ACC112 (cell line): ENCODE measurements around the gene MYH11.

Experiments used
- H2AFZ ChIP-seq: fragments of 200-600 bp; sonication (generic); one replicate; pipeline ENCODE4 v1.6.0; 2017; ENCODE audit warnings: antibody characterized with exemption, low read length; ENCODE audit not compliant: unreplicated experiment
- H3K27ac ChIP-seq: fragments of 200-600 bp; sonication (generic); 2 replicates; pipeline ENCODE4 v1.5.1; 2014; ENCODE audit warnings: low read depth, mild to moderate bottlenecking, antibody characterized with exemption, low read length, moderate library complexity
- H3K27me3 ChIP-seq: fragments of 200-600 bp; sonication (generic); 2 replicates; pipeline ENCODE4 v1.6.1; 2014; ENCODE audit warnings: mild to moderate bottlenecking, antibody characterized with exemption, low read length, moderate library complexity, mixed read lengths; ENCODE audit not compliant: insufficient read depth
- H3K36me3 ChIP-seq: fragments of 200-600 bp; sonication (generic); 2 replicates; pipeline ENCODE4 v1.6.1; 2016; ENCODE audit warnings: mild to moderate bottlenecking, antibody characterized with exemption, low read length, moderate library complexity, mixed read lengths; ENCODE audit not compliant: insufficient read depth
- H3K4me1 ChIP-seq: fragments of 200-600 bp; sonication (generic); one replicate; pipeline ENCODE4 v1.6.1; 2016; ENCODE audit warnings: low read length, mixed read lengths; ENCODE audit not compliant: insufficient read depth, unreplicated experiment, control insufficient read depth
- H3K4me3 ChIP-seq: fragments of 200-600 bp; sonication (generic); 2 replicates; pipeline ENCODE4 v1.5.1; 2014; ENCODE audit warnings: mild to moderate bottlenecking, low read depth, low read length
- H3K79me2 ChIP-seq: fragments of 200-600 bp; sonication (generic); one replicate; pipeline ENCODE4 v1.6.0; 2016; ENCODE audit warnings: low read length; ENCODE audit not compliant: control insufficient read depth, unreplicated experiment, insufficient read depth

Gene MYH11

GRCh38 chr16:15778999-15779614, 77.7 kb downstream of the MYH11 start:
- no peaks in the 10 kb centered on the region for H3K36me3 ChIP-seq

GRCh38 chr16:15778204-15778743, 78.6 kb downstream of the MYH11 start:
- H3K4me3 ChIP-seq = no peak overlapping the region
- H3K4me1 ChIP-seq = peaks cover 7% of the 10 kb centered on the region
- H3K36me3 ChIP-seq = no peaks in the 10 kb centered on the region
- no peak overlapping the region for H3K27ac ChIP-seq
- H2AFZ ChIP-seq = no peak overlapping the region
- peaks cover 29% of the 10 kb centered on the region; the same call in 1 of the 2 replicates for H3K27me3 ChIP-seq
- no peaks in the 10 kb centered on the region for H3K79me2 ChIP-seq

More at GRCh38 chr16:15778999-15779614, 77.7 kb downstream of the MYH11 start:
- H3K79me2 ChIP-seq = no peaks in the 10 kb centered on the region
- H3K4me3 ChIP-seq = no peak overlapping the region
- H3K27ac ChIP-seq = no peak overlapping the region
- no peak overlapping the region for H2AFZ ChIP-seq
- H3K4me1 ChIP-seq = peaks cover 7% of the 10 kb centered on the region
- peaks cover 22% of the 10 kb centered on the region; the same call in 1 of the 2 replicates for H3K27me3 ChIP-seq

GRCh38 chr16:15777533-15778203, 79.2 kb downstream of the MYH11 start:
- Histone ChIP-seq H2AFZ (no peak overlapping the region), H3K27me3 (peaks cover 29% of the 10 kb centered on the region; the same call in 1 of the 2 replicates), H3K79me2 (no peaks in the 10 kb centered on the region), H3K36me3 (no peaks in the 10 kb centered on the region), H3K4me1 (peaks cover 7% of the 10 kb centered on the region), H3K27ac (no peak overlapping the region), H3K4me3 (no peak overlapping the region)

GRCh38 chr16:15776572-15776971, 80.3 kb downstream of the MYH11 start:
- H2AFZ ChIP-seq = no peak overlapping the region

GRCh38 chr16:15775663-15776304, 81.0 kb downstream of the MYH11 start:
- Histone ChIP-seq H2AFZ (no peak overlapping the region), H3K27ac (no peak overlapping the region), H3K79me2 (no peaks in the 10 kb centered on the region), H3K27me3 (peaks cover 24% of the 10 kb centered on the region; the same call in 1 of the 2 replicates), H3K36me3 (no peaks in the 10 kb centered on the region), H3K4me3 (no peak overlapping the region), H3K4me1 (peaks cover 8% of the 10 kb centered on the region)

More at GRCh38 chr16:15776572-15776971, 80.3 kb downstream of the MYH11 start:
- peaks cover 28% of the 10 kb centered on the region; the same call in 1 of the 2 replicates for H3K27me3 ChIP-seq
- peaks cover 7% of the 10 kb centered on the region for H3K4me1 ChIP-seq
- H3K79me2 ChIP-seq = no peaks in the 10 kb centered on the region
- H3K4me3 ChIP-seq = no peak overlapping the region
- no peak overlapping the region for H3K27ac ChIP-seq
- H3K36me3 ChIP-seq = no peaks in the 10 kb centered on the region

- H3K27me3 ChIP-seq = peaks cover 27% of the 10 kb centered on the region; the same call in 1 of the 2 replicates
- no peak overlapping the region for H2AFZ ChIP-seq
- H3K4me3 ChIP-seq = no peak overlapping the region
- H3K79me2 ChIP-seq = no peaks in the 10 kb centered on the region
- H3K27ac ChIP-seq = no peak overlapping the region
- no peaks in the 10 kb centered on the region for H3K36me3 ChIP-seq
- H3K4me1 ChIP-seq = peaks cover 14% of the 10 kb centered on the region
Measured at GRCh38 chr16:15775209-15775608, 81.6 kb downstream of the MYH11 start.

- H3K36me3 ChIP-seq = no peaks in the 10 kb centered on the region
- H3K27me3 ChIP-seq = peaks cover 27% of the 10 kb centered on the region; the same call in 1 of the 2 replicates
- no peak overlapping the region for H2AFZ ChIP-seq
- H3K4me3 ChIP-seq = no peak overlapping the region
- no peaks in the 10 kb centered on the region for H3K79me2 ChIP-seq
- no peak overlapping the region for H3K27ac ChIP-seq
- peaks cover 18% of the 10 kb centered on the region for H3K4me1 ChIP-seq
Measured at GRCh38 chr16:15773968-15774367, 82.9 kb downstream of the MYH11 start.

- Histone ChIP-seq H2AFZ (no peak overlapping the region), H3K36me3 (no peaks in the 10 kb centered on the region), H3K4me3 (no peak overlapping the region), H3K27me3 (peaks cover 27% of the 10 kb centered on the region; the same call in 1 of the 2 replicates), H3K27ac (no peak overlapping the region), H3K79me2 (no peaks in the 10 kb centered on the region), H3K4me1 (peaks cover 18% of the 10 kb centered on the region)
Measured at GRCh38 chr16:15772579-15773293, 84.1 kb downstream of the MYH11 start.

- H3K4me1 ChIP-seq = peaks cover 18% of the 10 kb centered on the region
- no peak overlapping the region for H2AFZ ChIP-seq
- H3K79me2 ChIP-seq = no peaks in the 10 kb centered on the region
- H3K4me3 ChIP-seq = no peak overlapping the region
- peaks cover 27% of the 10 kb centered on the region; the same call in 1 of the 2 replicates for H3K27me3 ChIP-seq
- no peak overlapping the region for H3K27ac ChIP-seq
- no peaks in the 10 kb centered on the region for H3K36me3 ChIP-seq
Measured at GRCh38 chr16:15771694-15772093, 85.1 kb downstream of the MYH11 start.

GRCh38 chr16:15770512-15770911, 86.3 kb downstream of the MYH11 start:
- H2AFZ ChIP-seq = no peak overlapping the region
- H3K36me3 ChIP-seq = no peaks in the 10 kb centered on the region
- H3K4me3 ChIP-seq = no peak overlapping the region
- H3K27me3 ChIP-seq = peaks cover 24% of the 10 kb centered on the region; the same call in 1 of the 2 replicates
- H3K27ac ChIP-seq = no peak overlapping the region
- no peaks in the 10 kb centered on the region for H3K79me2 ChIP-seq
- H3K4me1 ChIP-seq = peaks cover 12% of the 10 kb centered on the region
